ENCODE measurements around the gene RNASET2. TPM values are rescaled to one million over a fixed set of nuclear protein-coding genes. Genes with fewer than 3 reads are reported as not detected.
A peak's percentile ranks its signal among the peaks of the same experiment; 100 is the strongest.

The RNASET2 gene
- 6.2 TPM for polyA plus RNA-seq (2013, experiment 1 of 2)
- 6.6 TPM for polyA plus RNA-seq (2013, experiment 2 of 2)

- H3K4ac ChIP-seq (ENCODE audit: low read depth, low read length), result no peak within 1 kb of the TSS
- peak within 1 kb of the TSS; percentile 66 for H3K4me3 ChIP-seq (ENCODE audit: low read length)
- H3K4me2 ChIP-seq (ENCODE audit: low read length), result peak within 1 kb of the TSS; percentile 83
- H3K4me1 ChIP-seq (ENCODE audit: control insufficient read depth, low read depth, low read length), result no peaks in the 10 kb centered on the region
- peak within 1 kb of the TSS; percentile 84 for H3K56ac ChIP-seq (ENCODE audit: low read length)
- no peak within 1 kb of the TSS for H3K23ac ChIP-seq (ENCODE audit: low read length)
- no peak within 1 kb of the TSS for H2BK120ac ChIP-seq (ENCODE audit: low read depth, low read length)
- H2AK5ac ChIP-seq (ENCODE audit: low read length), result no peak within 1 kb of the TSS
- no peaks in the 10 kb centered on the region for H3K79me2 ChIP-seq (ENCODE audit: control insufficient read depth, insufficient read depth, low read length)
- no CpG with 5 or more reads among the region's 71 CpGs for WGBS (ENCODE audit: extremely low coverage, insufficient coverage, low lambda C conversion rate)
- no peak within 1 kb of the TSS for H4K5ac ChIP-seq (ENCODE audit: low read length)
- H3K27me3 ChIP-seq (ENCODE audit: insufficient read depth, low read length, poor library complexity), result no peaks in the 10 kb centered on the region
- no peak within 1 kb of the TSS for H3K27ac ChIP-seq (ENCODE audit: low read depth, low read length)
- H3K36me3 ChIP-seq (ENCODE audit: control insufficient read depth, insufficient read depth, low read length), result no peaks in the 10 kb centered on the region
- no peaks in the 10 kb centered on the region for H3K79me1 ChIP-seq (ENCODE audit: low read length)
- H4K8ac ChIP-seq (ENCODE audit: low read depth, low read length), result no peak within 1 kb of the TSS
- no peak within 1 kb of the TSS for H2BK15ac ChIP-seq (replicated peaks; ENCODE audit: low read depth)
- peak; percentile 92 for DNase-seq
- H2BK5ac ChIP-seq (ENCODE audit: low read length), result no peak within 1 kb of the TSS
- H3K18ac ChIP-seq (ENCODE audit: low read length), result peak within 1 kb of the TSS; percentile 42
- peak within 1 kb of the TSS; percentile 78 for H3K9ac ChIP-seq (ENCODE audit: low read length)
These were observed at the start of gene RNASET2 for GRCh38 chr6:166956444-166957086. TSS of gene RNASET2 (minus strand) at chr6:166956550. CDS start at chr6:166956182, 368 bp downstream.

GRCh38 chr6:167005350-167006159 is 49.2 kb upstream of the RNASET2 start:
- H3K23ac ChIP-seq (ENCODE audit: low read length), result no peak overlapping the region
- H4K8ac ChIP-seq (ENCODE audit: low read depth, low read length), result no peak overlapping the region
- H3K27me3 ChIP-seq (ENCODE audit: insufficient read depth, low read length, poor library complexity), result no peaks in the 10 kb centered on the region
- H2BK15ac ChIP-seq (replicated peaks; ENCODE audit: low read depth), result no peak overlapping the region
- no peak overlapping the region for H3K18ac ChIP-seq (ENCODE audit: low read length)
- H4K5ac ChIP-seq (ENCODE audit: low read length), result no peak overlapping the region
- H3K79me1 ChIP-seq (ENCODE audit: low read length), result peaks cover 14% of the 10 kb centered on the region
- H3K4me3 ChIP-seq (ENCODE audit: low read length), result no peak overlapping the region
- peaks cover 6% of the 10 kb centered on the region for H3K36me3 ChIP-seq (ENCODE audit: control insufficient read depth, insufficient read depth, low read length)
- no peak overlapping the region for H2AK5ac ChIP-seq (ENCODE audit: low read length)
- no peak overlapping the region for H3K4ac ChIP-seq (ENCODE audit: low read depth, low read length)
- H3K56ac ChIP-seq (ENCODE audit: low read length), result no peak overlapping the region
- no peak overlapping the region for H3K9ac ChIP-seq (ENCODE audit: low read length)
- H3K27ac ChIP-seq (ENCODE audit: low read depth, low read length), result no peak overlapping the region
- no peak overlapping the region for H3K4me2 ChIP-seq (ENCODE audit: low read length)
- no peak for DNase-seq
- no CpG with 5 or more reads among the region's 12 CpGs for WGBS (ENCODE audit: extremely low coverage, insufficient coverage, low lambda C conversion rate)
- H3K4me1 ChIP-seq (ENCODE audit: control insufficient read depth, low read depth, low read length), result peaks cover 3% of the 10 kb centered on the region
- H2BK5ac ChIP-seq (ENCODE audit: low read length), result no peak overlapping the region
- peaks cover 10% of the 10 kb centered on the region for H3K79me2 ChIP-seq (ENCODE audit: control insufficient read depth, insufficient read depth, low read length)
- H2BK120ac ChIP-seq (ENCODE audit: low read depth, low read length), result no peak overlapping the region

- Histone ChIP-seq H2BK5ac (ENCODE audit: low read length) (no peak overlapping the region), H3K27ac (ENCODE audit: low read depth, low read length) (no peak overlapping the region), H3K27me3 (ENCODE audit: insufficient read depth, low read length, poor library complexity) (no peaks in the 10 kb centered on the region), H3K18ac (ENCODE audit: low read length) (no peak overlapping the region), H3K23ac (ENCODE audit: low read length) (no peak overlapping the region), H3K9ac (ENCODE audit: low read length) (peak overlapping the region; percentile 21), H3K4me3 (ENCODE audit: low read length) (no peak overlapping the region), H2BK120ac (ENCODE audit: low read depth, low read length) (no peak overlapping the region), H3K4me1 (ENCODE audit: control insufficient read depth, low read depth, low read length) (peaks cover 6% of the 10 kb centered on the region), H3K79me1 (ENCODE audit: low read length) (peaks cover 18% of the 10 kb centered on the region), H2AK5ac (ENCODE audit: low read length) (no peak overlapping the region), H3K4me2 (ENCODE audit: low read length) (no peak overlapping the region), H3K56ac (ENCODE audit: low read length) (peak overlapping the region; percentile 73), H3K36me3 (ENCODE audit: control insufficient read depth, insufficient read depth, low read length) (peaks cover 5% of the 10 kb centered on the region), H4K8ac (ENCODE audit: low read depth, low read length) (no peak overlapping the region), H4K5ac (ENCODE audit: low read length) (no peak overlapping the region), H3K4ac (ENCODE audit: low read depth, low read length) (no peak overlapping the region), H2BK15ac (replicated peaks; ENCODE audit: low read depth) (no peak overlapping the region), H3K79me2 (ENCODE audit: control insufficient read depth, insufficient read depth, low read length) (peaks cover 25% of the 10 kb centered on the region)
- no peak for DNase-seq
- WGBS (ENCODE audit: extremely low coverage, insufficient coverage, low lambda C conversion rate), result no CpG with 5 or more reads among the region's 2 CpGs
These were observed 44.4 kb upstream of the RNASET2 start for GRCh38 chr6:167000759-167001158.

GRCh38 chr6:166999884-167000253 is 43.5 kb upstream of the RNASET2 start:
- DNase-seq, result no peak
- H3K4me1 ChIP-seq (ENCODE audit: control insufficient read depth, low read depth, low read length), result peaks cover 6% of the 10 kb centered on the region
- peak overlapping the region; percentile 37 for H3K23ac ChIP-seq (ENCODE audit: low read length)
- peak overlapping the region; percentile 97 for H3K56ac ChIP-seq (ENCODE audit: low read length)
- H3K4ac ChIP-seq (ENCODE audit: low read depth, low read length), result peak overlapping the region; percentile 89
- H3K27ac ChIP-seq (ENCODE audit: low read depth, low read length), result no peak overlapping the region
- peak overlapping the region; percentile 96 for H3K9ac ChIP-seq (ENCODE audit: low read length)
- no peak overlapping the region for H2BK120ac ChIP-seq (ENCODE audit: low read depth, low read length)
- no peak overlapping the region for H4K8ac ChIP-seq (ENCODE audit: low read depth, low read length)
- WGBS (ENCODE audit: extremely low coverage, insufficient coverage, low lambda C conversion rate), result no CpG with 5 or more reads among the region's 10 CpGs
- peaks cover 25% of the 10 kb centered on the region for H3K79me2 ChIP-seq (ENCODE audit: control insufficient read depth, insufficient read depth, low read length)
- peak overlapping the region; percentile 5 for H3K18ac ChIP-seq (ENCODE audit: low read length)
- peak overlapping the region; percentile 93 for H3K4me3 ChIP-seq (ENCODE audit: low read length)
- no peak overlapping the region for H2BK5ac ChIP-seq (ENCODE audit: low read length)
- no peak overlapping the region for H2BK15ac ChIP-seq (replicated peaks; ENCODE audit: low read depth)
- H2AK5ac ChIP-seq (ENCODE audit: low read length), result no peak overlapping the region
- no peak overlapping the region for H4K5ac ChIP-seq (ENCODE audit: low read length)
- H3K4me2 ChIP-seq (ENCODE audit: low read length), result peak overlapping the region; percentile 84
- peaks cover 23% of the 10 kb centered on the region for H3K79me1 ChIP-seq (ENCODE audit: low read length)
- H3K36me3 ChIP-seq (ENCODE audit: control insufficient read depth, insufficient read depth, low read length), result peaks cover 2% of the 10 kb centered on the region
- H3K27me3 ChIP-seq (ENCODE audit: insufficient read depth, low read length, poor library complexity), result no peaks in the 10 kb centered on the region

GRCh38 chr6:166999145-166999883 is 43.0 kb upstream of the RNASET2 start, which contains the start of gene CEP43:
TSS of gene CEP43 (plus strand) at chr6:166999397. CDS start at chr6:166999413, 16 bp downstream.
- no peak within 1 kb of the TSS for H4K8ac ChIP-seq (ENCODE audit: low read depth, low read length)
- H3K36me3 ChIP-seq (ENCODE audit: control insufficient read depth, insufficient read depth, low read length), result peaks cover 2% of the 10 kb centered on the region
- H2AK5ac ChIP-seq (ENCODE audit: low read length), result no peak within 1 kb of the TSS
- H3K9ac ChIP-seq (ENCODE audit: low read length), result peak within 1 kb of the TSS; percentile 96
- peak within 1 kb of the TSS; percentile 90 for H3K23ac ChIP-seq (ENCODE audit: low read length)
- H3K56ac ChIP-seq (ENCODE audit: low read length), result peak within 1 kb of the TSS; percentile 97
- H3K4ac ChIP-seq (ENCODE audit: low read depth, low read length), result peak within 1 kb of the TSS; percentile 95
- H2BK15ac ChIP-seq (replicated peaks; ENCODE audit: low read depth), result no peak within 1 kb of the TSS
- H4K5ac ChIP-seq (ENCODE audit: low read length), result no peak within 1 kb of the TSS
- peak; percentile 97 for DNase-seq
- peaks cover 25% of the 10 kb centered on the region for H3K79me2 ChIP-seq (ENCODE audit: control insufficient read depth, insufficient read depth, low read length)
- peak within 1 kb of the TSS; percentile 89 for H3K18ac ChIP-seq (ENCODE audit: low read length)
- H3K4me2 ChIP-seq (ENCODE audit: low read length), result peak within 1 kb of the TSS; percentile 84
- peak within 1 kb of the TSS; percentile 54 for H2BK5ac ChIP-seq (ENCODE audit: low read length)
- peaks cover 24% of the 10 kb centered on the region for H3K79me1 ChIP-seq (ENCODE audit: low read length)
- peak within 1 kb of the TSS; percentile 27 for H3K27ac ChIP-seq (ENCODE audit: low read depth, low read length)
- peak within 1 kb of the TSS; percentile 93 for H3K4me3 ChIP-seq (ENCODE audit: low read length)
- no CpG with 5 or more reads among the region's 93 CpGs for WGBS (ENCODE audit: extremely low coverage, insufficient coverage, low lambda C conversion rate)
- no peak within 1 kb of the TSS for H2BK120ac ChIP-seq (ENCODE audit: low read depth, low read length)
- H3K4me1 ChIP-seq (ENCODE audit: control insufficient read depth, low read depth, low read length), result peaks cover 6% of the 10 kb centered on the region
- no peaks in the 10 kb centered on the region for H3K27me3 ChIP-seq (ENCODE audit: insufficient read depth, low read length, poor library complexity)

All from mesendoderm (in vitro differentiated cells).